HG03442 (cell line): ENCODE measurements around the gene MORN1.
"Not testable (repeated sequence)": the region's sequence is repeated elsewhere in the genome, so short reads cannot be mapped to it uniquely, and the experiment has no call there.

ENCODE experiments used
- ATAC-seq: cut with Tn5 transposase; IDR thresholded peaks from one replicate; pipeline ENCODE4 v1.9.1; 2021; ENCODE audit warnings: mild to moderate bottlenecking, moderate library complexity; ENCODE audit not compliant: unreplicated experiment

The MORN1 gene

DNA sequence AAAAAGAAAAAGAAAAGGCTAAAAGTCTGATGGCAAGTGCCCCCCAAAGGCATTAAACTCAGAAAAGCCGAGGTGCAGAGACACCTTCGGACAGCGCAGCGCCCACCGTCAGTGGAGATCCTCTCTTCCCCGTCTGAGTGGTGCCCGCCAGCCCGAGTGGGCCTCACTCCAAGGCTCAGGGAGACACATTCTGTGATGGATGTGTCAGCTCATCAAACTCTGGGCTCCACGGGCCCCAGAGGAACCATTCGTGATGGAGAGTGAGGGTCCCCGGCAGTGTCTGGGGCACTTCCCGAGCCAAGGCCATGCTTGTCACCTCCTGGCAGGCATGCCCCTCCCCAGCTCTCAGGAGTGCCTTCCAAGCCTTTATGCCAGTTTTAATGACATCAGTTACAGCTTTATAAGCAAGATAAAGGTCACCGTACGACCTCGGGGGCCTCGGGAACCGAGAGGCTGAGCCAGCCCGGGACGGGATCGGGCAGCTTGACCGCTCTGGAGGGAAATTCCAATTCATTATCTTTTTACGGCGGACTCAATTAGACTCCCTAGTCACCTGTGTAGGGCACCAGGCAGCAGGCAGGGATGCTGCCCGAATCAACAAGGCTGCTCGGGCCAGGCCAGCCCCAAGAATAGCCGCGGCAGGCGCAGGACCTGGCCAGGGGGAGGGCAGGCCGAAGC, 49.5 kb downstream of the MORN1 start:
- no peak for ATAC-seq

DNA sequence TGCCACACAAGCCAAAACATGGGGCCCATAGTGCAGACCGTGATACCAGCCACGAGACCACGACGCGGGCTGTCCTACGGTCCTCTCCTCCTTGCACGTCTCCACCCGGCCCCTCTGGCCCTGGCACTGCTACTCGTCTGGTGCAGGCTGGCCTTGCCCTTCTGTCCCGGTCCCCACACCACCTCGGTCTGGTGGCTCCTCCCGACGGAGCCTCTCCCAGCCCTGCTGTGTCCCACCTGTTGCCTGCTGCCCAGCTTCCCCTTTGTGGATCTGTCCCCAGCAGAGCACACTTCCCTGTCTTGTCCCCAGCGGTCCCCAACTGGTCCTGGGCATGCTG, 50.5 kb downstream of the MORN1 start:
- no peak for ATAC-seq

DNA sequence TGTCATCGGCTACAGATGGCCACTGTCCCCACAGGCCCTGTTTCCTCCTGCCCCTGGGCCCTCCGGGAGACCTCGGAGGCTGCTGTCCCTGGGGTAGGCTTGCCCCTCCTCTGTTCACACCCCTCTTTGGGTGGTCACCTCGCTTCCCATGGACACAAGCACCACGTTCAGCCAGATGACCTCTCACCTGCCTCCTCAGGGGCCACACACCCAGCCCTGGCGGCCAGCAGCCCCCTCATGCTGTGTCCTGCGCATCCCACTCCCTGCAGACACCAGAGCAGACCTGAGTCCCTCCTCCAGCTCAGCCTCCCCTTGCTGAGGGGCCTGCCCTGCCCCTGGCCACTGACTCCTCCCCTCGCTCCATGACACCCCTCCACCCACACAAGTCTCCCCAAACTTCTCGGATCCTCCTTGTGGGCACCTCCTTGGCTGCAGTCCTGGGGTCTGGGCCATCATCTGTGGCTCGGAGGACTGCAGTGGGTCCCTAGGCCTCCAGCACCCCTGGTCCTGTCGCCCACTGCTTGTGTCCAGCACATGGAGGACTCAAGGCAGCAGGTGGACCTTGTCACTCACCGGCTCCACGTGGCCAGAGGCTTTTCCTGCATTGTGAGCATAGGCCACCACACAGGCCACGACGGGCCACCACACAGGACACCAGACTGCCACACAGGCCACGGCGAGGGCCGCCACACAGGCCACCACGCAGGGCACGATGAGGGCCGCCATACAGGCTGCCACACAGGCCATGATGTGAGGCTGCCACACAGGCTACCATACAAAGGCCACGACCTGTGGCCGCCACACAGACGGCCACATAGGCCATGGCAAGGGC, 51.1 kb downstream of the MORN1 start:
- no peak for ATAC-seq

DNA sequence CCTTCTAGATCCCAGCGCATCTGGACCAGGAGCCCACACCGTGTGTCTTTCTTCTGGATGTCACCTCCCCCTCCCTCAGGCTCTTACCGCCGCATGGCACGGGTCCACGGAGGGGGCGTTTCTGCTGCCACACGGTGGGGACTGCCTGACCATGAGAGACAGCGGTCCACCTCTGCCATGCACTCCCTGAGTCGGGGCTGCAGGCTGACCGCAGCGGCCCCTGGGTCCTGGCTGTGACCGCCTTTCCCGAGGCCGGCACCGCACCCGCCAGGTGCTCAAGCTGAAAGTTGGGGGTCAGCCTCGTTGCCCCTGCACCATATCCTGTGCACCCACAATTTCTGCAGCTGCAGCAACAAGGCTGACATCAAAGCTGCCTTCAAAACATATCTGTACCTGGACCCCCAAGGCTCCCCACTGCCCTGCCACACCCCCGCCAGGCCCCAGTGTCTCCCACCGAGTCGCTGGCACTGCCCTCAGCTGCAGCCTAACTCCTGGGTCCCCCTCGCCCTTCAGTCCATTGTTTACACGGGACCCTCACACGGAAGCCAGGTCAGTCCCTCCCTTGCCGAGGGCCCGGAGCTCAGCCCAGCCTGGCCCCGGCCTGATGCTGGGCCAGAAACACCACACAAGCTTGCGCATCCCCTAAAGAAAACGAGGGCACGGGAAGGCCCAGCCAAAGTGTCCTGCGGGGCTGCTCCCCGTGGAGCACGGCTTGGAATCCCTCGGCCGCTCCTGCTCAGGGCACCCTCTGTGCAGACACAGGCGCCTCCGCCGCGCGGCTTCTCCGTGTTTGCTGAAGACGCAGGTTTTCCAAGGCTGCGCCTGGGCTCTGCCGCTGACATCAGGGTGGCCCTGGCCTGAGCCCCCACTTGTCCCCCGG, 51.9 kb downstream of the MORN1 start:
- no peak for ATAC-seq

DNA sequence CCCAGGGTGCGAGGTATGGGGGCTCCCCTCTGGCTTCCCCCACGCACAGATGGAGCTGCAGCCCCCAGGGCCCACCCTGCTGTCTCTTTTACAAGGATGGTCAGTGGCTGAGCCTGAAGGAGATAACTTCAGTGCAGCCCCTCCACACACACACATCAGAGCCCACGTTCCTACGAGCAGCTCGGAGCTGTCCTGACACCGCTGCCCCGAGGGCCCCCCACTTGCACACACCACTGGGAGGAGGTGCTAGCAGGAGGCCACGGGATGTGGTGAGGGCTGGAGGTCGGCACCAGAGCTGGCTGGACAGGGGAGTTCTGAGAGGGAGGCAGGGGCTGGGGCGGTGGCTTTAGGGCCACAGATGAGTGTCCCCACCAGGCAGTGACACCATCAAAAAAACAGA, 53.9 kb downstream of the MORN1 start:
- ATAC-seq = no peak

DNA sequence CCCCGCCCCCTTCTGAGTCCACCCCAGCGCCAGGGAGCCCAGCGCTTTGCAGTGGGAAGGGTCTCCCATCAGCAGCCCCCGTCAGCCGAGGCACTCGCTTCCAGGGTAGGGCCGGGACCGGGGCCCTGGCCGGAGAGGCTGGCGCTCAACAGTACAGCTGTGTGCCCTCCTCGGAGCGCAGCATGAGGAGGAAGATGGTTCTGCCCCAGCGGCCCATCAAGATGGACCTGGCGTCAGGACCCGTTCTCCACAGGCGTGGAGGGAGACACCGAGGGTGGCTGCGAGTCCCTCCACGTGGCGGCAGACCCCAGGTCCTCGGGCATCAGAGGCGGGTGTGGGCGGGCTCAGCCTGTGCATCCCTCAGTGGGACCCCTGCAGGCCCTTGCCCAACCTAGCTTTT, 54.3 kb downstream of the MORN1 start:
- ATAC-seq = no peak

DNA sequence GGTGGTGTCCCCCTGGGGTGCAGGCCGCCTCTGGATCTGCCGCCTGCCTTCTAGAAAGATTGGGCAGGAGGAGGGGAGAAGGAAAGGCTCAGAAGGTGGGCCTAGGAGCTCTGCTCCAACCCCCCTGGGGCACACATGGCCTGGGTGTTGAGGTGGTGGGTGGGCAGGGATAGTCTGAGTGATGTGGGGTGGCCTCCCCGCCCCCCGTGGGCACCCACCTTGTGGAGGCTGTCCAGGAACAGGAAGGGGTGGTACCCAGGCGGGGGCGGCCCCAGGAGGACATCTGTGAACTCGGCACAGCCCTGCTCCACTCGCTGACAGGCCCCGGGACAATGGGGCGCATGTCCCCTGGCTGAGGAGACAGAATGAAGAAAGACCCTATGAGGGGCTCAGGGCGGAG, 54.9 kb downstream of the MORN1 start:
- ATAC-seq = no peak

DNA sequence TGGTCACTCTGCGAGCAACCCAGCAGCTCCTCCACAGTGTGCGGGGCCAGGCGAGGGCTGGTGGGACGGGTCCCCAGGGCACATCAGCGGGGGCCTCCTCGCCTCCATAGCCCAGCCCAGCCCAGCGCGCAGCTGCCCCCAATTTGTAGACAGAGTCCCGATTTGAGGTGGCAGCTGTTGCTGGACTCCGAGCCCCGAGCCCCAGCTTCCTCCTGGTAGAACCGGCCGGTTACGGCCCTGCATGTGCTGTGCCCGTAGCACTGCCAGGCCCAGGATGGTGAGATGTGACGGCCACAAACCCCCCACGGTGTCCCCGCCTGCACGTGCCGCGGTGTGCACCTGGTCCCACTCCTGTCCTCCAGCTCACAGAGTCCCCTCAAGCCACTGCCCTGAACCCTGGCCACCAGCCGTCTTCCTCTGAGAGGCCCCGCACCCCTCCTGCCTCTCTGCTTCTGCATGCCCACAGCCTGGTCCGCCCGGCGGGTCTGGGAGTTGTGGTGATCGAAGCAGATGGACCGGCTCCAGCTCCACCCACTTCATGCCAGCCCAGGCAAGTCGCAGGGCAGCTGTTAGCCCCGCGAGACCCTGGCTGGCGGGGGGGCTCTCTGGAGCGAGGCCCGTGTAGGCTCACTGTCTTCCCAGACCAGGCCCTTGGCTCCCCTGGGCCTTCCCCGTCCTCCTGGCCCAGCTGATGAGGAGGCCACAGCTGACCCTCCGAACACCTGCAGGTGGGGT, 55.5 kb downstream of the MORN1 start:
- no peak for ATAC-seq

DNA sequence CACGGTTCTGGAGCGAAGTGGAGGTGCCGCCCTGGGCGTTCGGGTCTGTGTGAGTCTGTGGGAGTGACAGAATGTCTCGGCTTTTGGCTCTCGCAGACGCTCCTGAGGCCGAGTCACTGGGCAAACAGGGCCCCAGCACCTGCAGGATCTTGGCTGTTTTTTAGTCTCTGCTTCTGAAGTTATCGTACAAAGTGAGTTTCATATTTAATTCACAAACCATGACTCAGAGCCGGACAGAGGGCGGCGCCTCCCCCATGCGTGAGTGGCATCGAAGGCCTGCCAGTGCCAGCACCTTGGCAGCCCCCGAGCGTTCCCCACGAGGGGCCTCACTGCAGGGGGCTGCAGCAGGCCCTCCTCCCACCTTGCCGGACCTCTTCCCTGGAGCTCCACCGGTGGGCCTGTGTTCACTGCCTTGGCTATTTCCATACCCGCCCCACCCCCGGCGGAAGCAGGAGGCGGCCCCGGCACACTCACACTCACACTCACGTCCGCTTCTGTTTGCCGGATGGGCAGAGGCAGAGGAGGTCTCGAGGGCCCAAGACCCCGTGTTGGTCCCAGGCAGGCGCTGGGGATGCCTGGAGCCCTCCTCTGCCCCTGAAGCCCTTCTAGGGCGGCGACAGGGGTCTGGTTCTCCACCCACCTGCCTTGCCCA, 56.3 kb downstream of the MORN1 start:
- ATAC-seq = no peak

DNA sequence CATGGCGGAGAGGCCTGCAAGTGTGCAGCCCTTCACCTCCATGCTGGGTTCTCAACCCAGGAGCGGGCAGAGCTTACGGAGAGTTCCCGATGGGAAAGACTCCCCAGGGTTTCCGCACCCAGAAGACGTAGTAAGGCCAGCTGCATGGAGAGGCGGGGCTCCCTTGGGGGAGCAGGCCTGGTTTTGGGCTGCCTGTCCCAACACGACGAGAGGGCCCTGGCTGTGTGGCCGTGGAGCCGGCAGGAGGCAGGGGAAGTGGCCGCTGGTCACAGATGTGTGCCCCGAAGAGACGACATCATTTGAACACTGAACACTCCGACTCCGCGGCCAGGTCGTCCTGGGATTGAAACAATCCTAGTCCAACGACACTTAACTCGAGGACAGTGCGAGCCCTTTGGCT, 57.0 kb downstream of the MORN1 start:
- ATAC-seq = no peak

DNA sequence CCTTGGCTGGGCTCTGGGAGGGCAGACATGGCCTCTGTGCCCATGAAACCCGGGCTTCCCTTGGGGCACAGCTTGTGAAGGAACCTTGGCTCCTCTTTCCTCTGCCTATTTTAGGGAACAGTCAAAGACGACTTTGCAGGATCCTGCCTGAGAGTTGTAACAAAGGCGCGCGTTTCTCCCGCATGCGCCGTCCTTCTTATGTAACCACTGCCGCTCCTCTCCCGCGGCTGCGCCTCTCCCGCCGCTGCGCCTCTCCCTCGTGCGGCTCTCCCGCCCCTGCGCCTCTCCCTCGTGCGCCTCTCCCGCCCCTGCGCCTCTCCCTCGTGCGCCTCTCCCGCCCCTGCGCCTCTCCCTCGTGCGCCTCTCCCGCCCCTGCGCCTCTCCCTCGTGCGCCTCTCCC, 59.8 kb downstream of the MORN1 start:
- ATAC-seq = not testable (repeated sequence)

DNA sequence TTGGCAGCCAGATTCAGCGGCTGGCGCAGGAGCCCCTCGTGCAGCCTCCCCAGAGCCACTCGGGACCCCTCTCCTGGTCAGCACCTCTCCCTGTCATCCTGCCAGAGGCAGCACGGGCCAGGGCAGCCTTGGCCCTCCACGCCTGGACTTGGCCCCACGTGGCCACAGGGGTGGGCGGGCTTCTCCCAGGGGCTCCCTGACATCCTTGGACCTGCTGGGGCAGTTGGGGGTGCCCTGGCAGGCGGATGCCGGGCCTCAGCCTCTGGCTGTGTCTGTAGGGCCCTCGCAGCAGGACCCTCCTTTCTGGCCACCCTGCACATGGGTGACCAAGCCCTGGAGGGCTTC, 60.2 kb downstream of the MORN1 start:
- ATAC-seq = no peak

DNA sequence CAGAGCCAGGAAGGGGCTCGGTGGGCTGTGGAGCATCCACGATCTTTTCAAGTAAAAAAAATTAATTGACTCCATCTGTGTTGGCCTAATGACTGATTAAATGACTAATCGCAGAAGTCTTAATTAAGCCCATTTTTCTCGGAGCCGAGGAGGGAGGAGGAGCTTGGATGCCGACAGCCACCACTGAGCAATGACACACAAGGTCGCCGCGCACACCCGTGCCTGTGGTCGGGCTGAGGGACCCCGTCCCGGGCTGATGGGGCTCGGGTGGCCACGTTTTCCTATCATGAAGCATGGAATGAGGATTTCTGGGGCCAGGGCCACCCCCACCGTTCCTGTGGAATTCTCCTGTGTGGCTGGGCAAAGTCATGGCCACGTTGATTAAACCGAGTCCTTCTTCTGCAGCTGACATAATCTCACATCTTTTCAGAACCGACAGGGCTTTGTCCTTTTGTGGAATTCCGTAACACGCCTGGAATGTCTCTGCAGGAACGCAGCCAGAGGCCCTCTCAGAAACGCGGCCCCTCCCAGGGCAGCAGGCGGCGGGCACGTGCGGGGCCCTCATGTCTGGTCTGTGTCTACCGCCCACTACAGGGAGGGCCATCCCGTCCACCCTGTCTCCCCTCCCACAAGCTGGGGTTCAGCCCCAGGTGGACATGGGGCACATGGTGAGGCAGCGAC, 60.7 kb downstream of the MORN1 start:
- no peak for ATAC-seq

DNA sequence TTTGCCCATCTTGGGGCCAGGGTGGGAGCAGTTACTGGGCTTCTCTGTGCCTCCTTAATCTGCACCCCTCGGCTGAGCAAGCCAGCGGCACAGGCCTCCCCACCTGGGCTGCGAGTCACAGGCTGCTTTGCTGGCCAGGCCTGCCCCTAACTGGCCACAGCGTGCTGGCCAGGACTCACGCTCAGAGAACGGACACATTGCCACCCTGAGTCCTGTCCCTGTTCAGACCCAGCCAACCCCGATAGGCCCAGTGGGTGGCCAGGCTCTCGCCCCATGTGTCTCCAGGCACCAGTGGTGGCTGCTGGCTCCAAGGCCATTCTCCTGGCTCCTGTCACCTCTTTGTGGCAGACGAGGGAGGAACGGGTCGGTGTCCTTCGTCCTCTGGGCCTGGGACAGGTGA, 61.3 kb downstream of the MORN1 start:
- ATAC-seq = no peak

DNA sequence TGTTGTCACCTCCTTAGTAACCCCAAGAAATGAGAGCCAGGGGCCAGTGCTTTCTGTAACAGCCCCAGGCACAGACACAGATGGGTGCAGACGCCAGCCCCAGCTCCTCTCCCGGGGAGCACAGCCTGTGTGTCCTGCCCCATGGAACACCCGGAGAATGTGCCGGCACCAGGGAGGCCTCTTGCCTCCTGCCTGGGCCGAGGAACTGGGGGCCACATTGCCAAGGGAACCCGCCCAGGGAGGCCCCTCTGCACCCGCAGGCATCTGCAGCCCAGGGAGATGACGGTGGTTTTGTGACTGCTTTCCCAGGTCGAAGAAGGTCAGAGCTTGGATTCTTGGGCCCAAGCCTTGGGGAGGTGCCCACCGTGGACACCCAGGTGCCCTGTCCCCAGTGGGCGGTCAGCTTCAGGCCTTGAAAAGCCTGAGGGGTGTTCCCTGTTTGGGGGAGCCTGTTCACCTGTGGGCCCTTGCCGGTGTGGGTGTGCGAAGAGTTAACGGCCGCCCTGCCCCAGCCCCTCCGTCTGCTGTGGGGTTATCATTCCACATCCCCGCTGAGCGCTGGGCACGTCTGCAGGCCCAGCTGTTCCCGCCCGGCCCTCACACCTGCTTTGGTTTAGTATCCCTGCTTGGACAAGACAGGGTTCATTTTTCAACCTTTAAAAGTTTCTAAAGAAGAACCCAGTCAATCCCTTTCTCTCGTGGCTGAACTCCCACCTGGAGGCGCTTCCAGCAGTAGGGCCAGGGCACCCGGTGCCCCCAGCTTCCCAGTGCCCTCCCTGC, 62.5 kb downstream of the MORN1 start:
- no peak for ATAC-seq

DNA sequence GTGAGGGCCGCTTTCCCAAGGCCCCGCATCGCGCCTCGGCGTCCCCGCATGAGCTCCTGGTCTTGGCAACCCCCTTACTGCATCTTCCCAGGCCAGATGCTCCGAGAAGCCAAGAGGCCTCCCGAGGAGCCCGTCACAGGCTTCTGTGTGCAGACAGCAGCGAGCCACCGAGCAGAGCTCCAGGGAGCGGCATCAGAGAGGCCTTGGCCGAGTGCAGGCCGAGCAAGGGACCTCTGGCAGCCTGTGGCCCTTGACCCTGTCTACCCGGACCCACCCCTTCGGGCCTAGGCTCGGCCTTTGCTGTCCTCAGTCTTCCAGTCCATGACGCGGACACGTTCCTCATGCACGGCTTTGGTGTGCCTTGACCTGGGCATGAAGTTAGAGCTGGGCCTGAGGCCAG, 63.5 kb downstream of the MORN1 start:
- no peak for ATAC-seq

DNA sequence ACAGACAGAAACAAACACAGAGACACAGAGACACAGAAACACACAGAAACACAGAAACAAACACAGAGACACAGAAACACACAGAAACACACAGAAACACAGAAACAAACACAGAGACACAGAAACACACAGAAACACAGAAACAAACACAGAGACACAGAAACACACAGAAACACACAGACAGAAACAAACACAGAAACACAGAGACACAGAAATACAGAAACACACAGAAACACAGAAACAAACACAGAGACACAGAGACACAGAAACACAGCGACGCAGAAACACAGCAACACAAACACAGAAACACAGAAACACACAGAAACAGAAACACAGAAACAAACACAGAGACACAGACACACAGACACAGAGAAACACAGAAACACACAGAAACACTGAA, 64.2 kb downstream of the MORN1 start:
- not testable (repeated sequence) for ATAC-seq

DNA sequence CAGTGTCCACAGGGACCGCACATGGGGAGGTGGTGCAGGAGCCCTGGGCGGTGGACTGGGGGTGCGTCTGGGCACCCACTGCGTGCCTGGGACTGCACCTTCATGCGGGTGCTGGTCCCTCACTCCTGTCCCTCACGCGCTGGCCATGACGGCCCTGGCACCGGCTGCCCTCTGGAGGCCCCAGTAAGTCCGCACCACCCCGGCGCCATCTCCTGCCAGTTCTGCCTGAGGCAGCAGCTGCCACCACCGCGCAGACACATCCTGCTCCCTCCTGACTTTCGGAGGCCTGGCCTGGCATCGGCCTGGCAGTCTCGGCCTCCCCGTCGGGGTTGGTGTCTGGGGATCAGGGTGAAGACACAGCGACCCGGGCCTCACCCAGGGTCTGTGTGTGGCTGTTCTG, 64.8 kb downstream of the MORN1 start:
- ATAC-seq = no peak
